HUES6 (cell line): Measurements from ENCODE around the gene B3GALNT2.

ENCODE experiments used
- H3K27ac ChIP-seq: 2 replicates; pipeline ENCODE4 v1.7.0; 2013; ENCODE audit warnings: low read depth, mild to moderate bottlenecking, low read length, inconsistent platforms
- H3K27me3 ChIP-seq: 2 replicates; pipeline ENCODE4 v1.6.1; 2013; ENCODE audit warnings: low read length; ENCODE audit not compliant: control insufficient read depth, insufficient read depth
- H3K36me3 ChIP-seq: 2 replicates; pipeline ENCODE4 v1.6.1; 2013; ENCODE audit warnings: low read length; ENCODE audit not compliant: control insufficient read depth, insufficient read depth
- H3K4me1 ChIP-seq: 2 replicates; pipeline ENCODE4 v1.6.1; 2013; ENCODE audit warnings: low read length; ENCODE audit not compliant: control insufficient read depth, insufficient read depth
- H3K4me3 ChIP-seq: 2 replicates; pipeline ENCODE4 v1.5.1; 2013; ENCODE audit warnings: low read depth, low read length
- H3K9ac ChIP-seq: one replicate; pipeline ENCODE4 v1.6.1; 2013; ENCODE audit warnings: mild to moderate bottlenecking, low read length
- H3K9me3 ChIP-seq: 2 replicates; pipeline ENCODE4 v1.6.1; 2013; ENCODE audit warnings: low read depth, low read length; ENCODE audit not compliant: control insufficient read depth, insufficient read depth

B3GALNT2 gene

GRCh38 chr1:235502601-235503402 is 1.4 kb downstream of the B3GALNT2 start:
- Histone ChIP-seq H3K36me3 (no peaks in the 10 kb centered on the region), H3K9me3 (no peaks in the 10 kb centered on the region), H3K4me1 (peaks cover 17% of the 10 kb centered on the region), H3K27me3 (no peaks in the 10 kb centered on the region), H3K9ac (peak overlapping the region; percentile 65), H3K27ac (no peak overlapping the region), H3K4me3 (peak overlapping the region; percentile 70)

GRCh38 chr1:235500971-235501540 is 3.2 kb downstream of the B3GALNT2 start:
- Histone ChIP-seq H3K4me1 (peaks cover 17% of the 10 kb centered on the region), H3K9me3 (no peaks in the 10 kb centered on the region), H3K4me3 (no peak overlapping the region), H3K36me3 (no peaks in the 10 kb centered on the region), H3K9ac (no peak overlapping the region), H3K27me3 (no peaks in the 10 kb centered on the region), H3K27ac (no peak overlapping the region)

GRCh38 chr1:235495551-235495950 is 8.7 kb downstream of the B3GALNT2 start:
- no peak overlapping the region for H3K9ac ChIP-seq
- H3K27me3 ChIP-seq: no peaks in the 10 kb centered on the region
- no peaks in the 10 kb centered on the region for H3K4me1 ChIP-seq
- H3K4me3 ChIP-seq: no peak overlapping the region
- H3K9me3 ChIP-seq: no peaks in the 10 kb centered on the region
- peaks cover 51% of the 10 kb centered on the region for H3K36me3 ChIP-seq
- no peak overlapping the region for H3K27ac ChIP-seq

- no peaks in the 10 kb centered on the region for H3K4me1 ChIP-seq
- H3K27ac ChIP-seq: no peak overlapping the region
- H3K9me3 ChIP-seq: no peaks in the 10 kb centered on the region
- no peaks in the 10 kb centered on the region for H3K27me3 ChIP-seq
- H3K4me3 ChIP-seq: no peak overlapping the region
- H3K9ac ChIP-seq: no peak overlapping the region
- peaks cover 51% of the 10 kb centered on the region for H3K36me3 ChIP-seq
Measured at GRCh38 chr1:235495030-235495429, 9.2 kb downstream of the B3GALNT2 start.

GRCh38 chr1:235494531-235494930 is 9.7 kb downstream of the B3GALNT2 start:
- H3K9ac ChIP-seq: no peak overlapping the region
- H3K4me1 ChIP-seq: no peaks in the 10 kb centered on the region
- peaks cover 55% of the 10 kb centered on the region for H3K36me3 ChIP-seq
- H3K9me3 ChIP-seq: no peaks in the 10 kb centered on the region
- no peaks in the 10 kb centered on the region for H3K27me3 ChIP-seq
- H3K27ac ChIP-seq: no peak overlapping the region
- H3K4me3 ChIP-seq: no peak overlapping the region

GRCh38 chr1:235491644-235492043 is 12.6 kb downstream of the B3GALNT2 start:
- H3K4me1 ChIP-seq: no peaks in the 10 kb centered on the region
- no peak overlapping the region for H3K27ac ChIP-seq
- H3K36me3 ChIP-seq: peaks cover 76% of the 10 kb centered on the region
- H3K27me3 ChIP-seq: no peaks in the 10 kb centered on the region
- no peak overlapping the region for H3K9ac ChIP-seq
- H3K9me3 ChIP-seq: no peaks in the 10 kb centered on the region
- H3K4me3 ChIP-seq: no peak overlapping the region

GRCh38 chr1:235486321-235486720 is 17.9 kb downstream of the B3GALNT2 start:
- H3K27ac ChIP-seq: no peak overlapping the region
- peaks cover 64% of the 10 kb centered on the region for H3K36me3 ChIP-seq
- no peaks in the 10 kb centered on the region for H3K4me1 ChIP-seq
- no peaks in the 10 kb centered on the region for H3K9me3 ChIP-seq
- H3K27me3 ChIP-seq: no peaks in the 10 kb centered on the region
- H3K4me3 ChIP-seq: no peak overlapping the region
- no peak overlapping the region for H3K9ac ChIP-seq

- Histone ChIP-seq H3K27ac (no peak overlapping the region), H3K4me3 (no peak overlapping the region), H3K4me1 (no peaks in the 10 kb centered on the region), H3K36me3 (peaks cover 63% of the 10 kb centered on the region), H3K9ac (no peak overlapping the region), H3K27me3 (no peaks in the 10 kb centered on the region), H3K9me3 (no peaks in the 10 kb centered on the region)
Measured at GRCh38 chr1:235485558-235485957, 18.7 kb downstream of the B3GALNT2 start.

- Histone ChIP-seq H3K27ac (no peak overlapping the region), H3K9me3 (no peaks in the 10 kb centered on the region), H3K27me3 (no peaks in the 10 kb centered on the region), H3K4me1 (no peaks in the 10 kb centered on the region), H3K4me3 (no peak overlapping the region), H3K9ac (no peak overlapping the region), H3K36me3 (peaks cover 68% of the 10 kb centered on the region)
Measured at GRCh38 chr1:235483090-235483489, 21.2 kb downstream of the B3GALNT2 start.

- Histone ChIP-seq H3K4me1 (no peaks in the 10 kb centered on the region), H3K27me3 (no peaks in the 10 kb centered on the region), H3K9ac (no peak overlapping the region), H3K9me3 (no peaks in the 10 kb centered on the region), H3K4me3 (no peak overlapping the region), H3K27ac (no peak overlapping the region), H3K36me3 (peaks cover 42% of the 10 kb centered on the region)
Measured at GRCh38 chr1:235473806-235474205, 30.4 kb downstream of the B3GALNT2 start.

GRCh38 chr1:235470741-235471439 is 33.4 kb downstream of the B3GALNT2 start:
- no peak overlapping the region for H3K9ac ChIP-seq
- H3K9me3 ChIP-seq: no peaks in the 10 kb centered on the region
- no peaks in the 10 kb centered on the region for H3K4me1 ChIP-seq
- H3K27me3 ChIP-seq: no peaks in the 10 kb centered on the region
- no peak overlapping the region for H3K4me3 ChIP-seq
- H3K36me3 ChIP-seq: peaks cover 30% of the 10 kb centered on the region
- H3K27ac ChIP-seq: no peak overlapping the region
